HG03064 (cell line): ENCODE data around the gene KMT2C.

Experiments used
- ATAC-seq: cut with Tn5 transposase; IDR thresholded peaks from one replicate; pipeline ENCODE4 v1.9.1; 2021; ENCODE audit warnings: low read depth; ENCODE audit not compliant: unreplicated experiment

KMT2C gene

DNA sequence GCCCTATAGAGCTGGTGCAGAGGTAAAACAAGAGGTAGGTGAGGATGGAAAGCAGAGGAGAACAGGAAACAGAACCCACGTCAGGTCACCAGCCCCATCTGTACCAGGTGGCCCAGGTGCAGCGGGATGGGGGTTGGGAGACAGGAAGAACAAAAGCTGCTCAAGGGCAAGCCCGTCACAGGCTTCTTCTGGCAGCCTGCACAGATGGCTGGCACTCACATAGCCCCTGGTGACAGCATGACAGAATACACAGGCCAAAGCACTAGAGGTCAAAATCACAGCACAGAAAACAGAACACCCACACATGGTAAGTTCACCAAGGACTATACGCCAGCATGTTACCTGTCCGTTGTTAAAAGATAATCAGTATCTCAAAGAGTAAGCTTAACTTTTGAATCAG is 283.5 kb downstream of the KMT2C start:
- no peak for ATAC-seq

DNA sequence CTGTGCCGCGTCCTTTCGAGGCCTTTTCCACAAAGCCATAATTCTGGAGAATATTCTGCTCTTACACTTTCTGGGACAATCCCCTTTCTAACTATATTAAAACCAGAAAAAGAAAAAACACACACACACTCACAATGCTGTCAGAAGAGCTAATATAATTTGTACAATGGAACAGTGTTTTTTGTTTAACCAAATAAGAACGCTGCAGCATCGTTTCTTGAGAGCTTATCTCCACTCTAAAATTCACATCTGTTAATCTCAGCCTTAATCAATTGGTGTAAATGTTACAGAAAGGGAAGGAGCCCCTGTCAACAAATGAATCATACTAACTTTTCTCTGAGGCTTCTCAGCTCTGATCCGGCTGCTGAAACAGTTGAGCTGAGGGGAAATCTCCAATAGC is 286.4 kb downstream of the KMT2C start:
- ATAC-seq = no peak

DNA sequence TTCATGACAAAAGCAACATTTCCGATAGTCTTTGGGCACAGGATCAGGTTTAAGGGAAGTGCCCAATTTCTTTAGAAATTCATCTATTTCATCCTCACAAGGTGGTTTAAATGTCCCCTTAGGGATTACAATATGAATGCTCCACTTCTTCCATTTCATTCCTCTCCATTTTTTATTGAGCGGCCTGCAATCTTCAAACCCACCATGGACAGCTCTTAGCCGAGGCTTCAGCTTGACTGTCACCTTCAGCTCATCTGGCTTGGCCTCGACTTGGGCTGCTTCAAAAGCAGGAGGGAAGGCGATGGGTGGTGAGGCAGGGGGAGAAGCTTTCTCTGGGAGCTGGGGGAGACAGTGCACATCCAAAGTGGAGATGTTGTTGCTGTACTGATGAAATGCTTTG is 287.1 kb downstream of the KMT2C start:
- ATAC-seq = no peak

- no peak for ATAC-seq
Measured at GRCh38 chr7:152145853-152146466, 289.8 kb downstream of the KMT2C start.

GRCh38 chr7:152144557-152145245 is 291.1 kb downstream of the KMT2C start:
- ATAC-seq = no peak

DNA sequence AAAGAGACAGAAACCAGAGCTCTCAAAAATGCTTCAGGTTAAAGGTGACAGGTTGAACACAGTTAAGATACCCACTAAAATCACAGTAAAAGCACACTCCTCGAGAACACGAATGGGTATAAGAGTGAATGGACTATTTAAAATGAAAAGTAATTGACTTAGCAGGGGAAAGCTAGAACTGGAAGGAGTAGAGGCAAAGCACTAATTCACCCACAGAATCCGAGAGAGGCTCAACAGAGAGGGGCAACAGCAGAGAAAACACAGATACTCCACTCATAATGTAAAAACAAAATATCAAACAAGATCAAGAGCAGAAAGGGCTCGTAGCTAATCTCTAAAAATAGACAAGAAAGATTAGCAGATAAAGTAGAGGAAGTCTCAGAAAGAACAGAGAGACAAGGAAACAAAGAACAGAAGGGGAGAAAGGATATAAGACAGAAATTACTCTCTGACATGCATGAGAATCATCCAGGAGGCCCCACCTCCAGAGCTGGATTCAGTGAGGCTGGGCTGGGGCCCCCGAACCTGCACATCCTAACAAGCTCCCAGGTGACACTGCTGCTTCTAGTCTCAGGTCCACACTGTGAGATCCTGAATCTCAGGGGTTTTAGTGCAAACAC is 292.7 kb downstream of the KMT2C start:
- ATAC-seq = no peak

GRCh38 chr7:152140560-152140959 is 295.2 kb downstream of the KMT2C start:
- ATAC-seq = no peak

GRCh38 chr7:152140067-152140466 is 295.7 kb downstream of the KMT2C start:
- no peak for ATAC-seq

DNA sequence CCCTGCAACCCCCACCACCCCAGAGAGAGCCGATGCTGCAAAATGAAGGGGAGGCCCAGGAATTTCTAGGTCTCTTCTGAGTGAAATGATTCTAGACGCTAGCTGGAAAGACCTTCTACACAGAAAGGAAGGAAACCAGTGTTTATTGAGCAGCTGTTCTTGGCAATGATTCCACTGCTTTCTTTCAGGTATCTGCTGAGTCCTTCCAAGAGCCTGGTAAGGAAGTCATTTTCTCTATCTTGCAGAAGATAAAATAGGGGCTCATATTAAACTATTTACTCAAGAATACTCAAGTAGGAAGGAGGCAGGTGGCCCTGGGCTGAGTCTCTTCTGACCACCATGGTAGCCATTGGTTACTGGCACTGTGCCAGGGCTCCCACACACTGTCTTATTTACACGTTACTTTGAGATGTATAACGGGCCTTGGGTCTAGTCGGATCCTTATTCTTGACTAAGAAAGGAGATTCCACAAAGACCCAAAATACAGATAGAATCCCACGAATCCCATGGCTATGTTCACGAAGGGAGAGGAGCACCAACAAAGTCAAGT is 298.3 kb downstream of the KMT2C start:
- no peak for ATAC-seq

DNA sequence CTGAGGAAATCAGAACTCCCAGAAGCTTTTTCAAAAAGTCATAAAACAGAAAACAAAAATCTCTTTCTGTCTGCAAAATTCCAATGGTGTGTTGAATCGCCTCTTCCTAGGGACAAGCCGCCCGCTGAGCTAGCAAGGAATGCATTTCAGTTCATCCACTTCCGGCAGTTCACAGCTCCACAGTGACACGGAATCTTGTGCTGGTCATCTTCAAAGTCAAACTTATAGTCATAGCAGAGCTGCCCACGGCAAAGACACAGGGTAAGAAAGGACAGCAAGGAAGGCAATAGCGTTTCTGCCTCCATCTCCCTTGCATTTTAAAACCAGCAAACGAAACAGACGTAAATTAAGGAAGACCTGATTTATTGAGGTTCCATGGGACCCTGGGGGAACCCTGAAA is 299.1 kb downstream of the KMT2C start:
- no peak for ATAC-seq

- ATAC-seq = no peak
Measured at GRCh38 chr7:152133804-152134203, 302.0 kb downstream of the KMT2C start.

DNA sequence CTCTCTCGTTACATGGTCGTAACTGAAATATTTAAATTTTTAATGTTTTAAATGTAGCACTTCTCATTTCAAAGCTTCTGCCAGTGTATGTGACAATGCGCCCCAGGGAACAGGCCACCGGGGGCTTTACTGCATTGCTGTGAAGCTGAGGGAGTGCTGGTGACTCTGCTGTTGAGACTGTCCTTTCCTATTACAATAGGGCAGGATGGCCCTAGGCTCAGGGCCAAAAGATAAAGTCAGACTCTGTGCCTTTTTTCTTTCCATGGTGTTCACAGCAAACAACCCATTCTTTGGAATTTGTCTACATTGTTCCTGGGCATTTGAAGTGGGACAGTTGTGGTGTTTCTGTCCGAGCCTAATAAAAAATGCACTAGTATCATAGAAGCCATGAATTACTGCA is 303.0 kb downstream of the KMT2C start:
- ATAC-seq = no peak

- no peak for ATAC-seq
Measured at GRCh38 chr7:152131981-152132494, 303.8 kb downstream of the KMT2C start.

DNA sequence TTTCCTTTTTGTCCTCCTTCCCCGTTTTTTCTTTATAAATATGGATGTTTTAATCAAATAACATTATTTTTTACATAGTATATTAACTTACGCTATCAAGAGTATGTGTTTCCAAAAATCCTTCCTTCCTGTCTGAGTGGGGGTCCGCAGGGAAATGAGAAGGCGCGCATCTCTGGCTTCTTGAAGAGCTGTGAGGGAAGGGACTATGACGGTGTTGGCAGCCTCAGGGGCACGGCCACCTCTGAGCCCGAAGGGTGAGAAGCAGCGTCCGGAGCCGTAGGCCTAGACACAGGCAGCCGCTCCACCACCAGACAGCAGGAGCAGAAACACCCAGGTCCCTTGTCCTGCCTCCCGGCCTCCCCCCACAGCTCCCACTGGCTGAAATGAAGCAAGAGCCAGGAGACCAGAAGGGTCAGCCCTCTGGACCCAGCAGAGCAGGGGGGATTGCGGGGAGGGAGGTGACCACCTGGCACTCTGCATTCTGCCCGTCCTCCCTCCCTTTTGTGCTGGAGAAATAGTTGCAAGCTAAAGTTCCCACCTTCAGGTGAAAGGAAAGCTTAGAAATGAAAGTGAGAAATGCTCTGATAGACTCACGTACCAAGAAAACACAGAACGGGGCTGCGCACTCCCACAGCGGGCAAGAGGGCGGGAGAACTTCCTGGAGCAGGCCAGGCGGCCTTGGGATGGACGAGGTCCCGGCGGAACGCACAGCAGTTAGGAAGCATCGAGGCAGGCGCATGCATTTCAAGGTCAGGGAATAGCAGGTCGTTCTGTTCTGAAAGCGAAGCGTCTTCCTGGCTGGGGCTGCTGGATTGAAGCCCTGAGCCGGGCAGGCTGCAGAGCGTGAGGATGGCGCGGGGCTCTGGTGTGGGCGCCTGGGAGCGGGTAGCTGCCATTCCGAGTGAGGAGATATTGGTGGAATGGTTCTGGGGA is 304.9 kb downstream of the KMT2C start:
- ATAC-seq = no peak

GRCh38 chr7:152129682-152130081 is 306.1 kb downstream of the KMT2C start:
- no peak for ATAC-seq

GRCh38 chr7:152128741-152129461 is 306.9 kb downstream of the KMT2C start:
- ATAC-seq = no peak

DNA sequence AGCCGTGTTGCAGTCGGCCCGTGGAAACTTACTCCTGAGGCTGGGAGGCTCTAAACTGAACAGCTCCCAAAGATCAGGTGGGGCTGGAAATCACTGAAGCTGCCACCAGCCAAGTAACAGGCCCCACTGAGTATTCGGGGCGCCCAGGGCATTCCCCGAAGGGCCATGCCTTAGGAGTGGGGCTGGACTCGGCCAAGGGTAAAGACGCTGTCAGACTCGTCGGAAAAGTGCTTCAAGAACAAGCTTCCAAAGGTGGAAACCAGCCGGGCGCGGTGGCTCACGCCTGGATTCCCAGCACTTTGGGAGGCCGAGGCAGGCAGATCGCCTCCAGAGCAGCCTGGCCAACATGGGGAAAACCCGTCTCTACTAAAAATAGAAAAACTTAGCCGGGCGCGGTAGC is 307.6 kb downstream of the KMT2C start:
- no peak for ATAC-seq

- ATAC-seq = no peak
Measured at GRCh38 chr7:152127229-152127628, 308.6 kb downstream of the KMT2C start.

- ATAC-seq = no peak
Measured at GRCh38 chr7:152126741-152127140, 309.1 kb downstream of the KMT2C start.

GRCh38 chr7:152122540-152122939 is 313.3 kb downstream of the KMT2C start:
- no peak for ATAC-seq
